Ascending aorta (tissue), 2 donors: ENCODE results near the gene IQSEC2. TPM values are rescaled to one million over a fixed set of nuclear protein-coding genes. Genes with fewer than 3 reads are reported as not detected.
A peak's percentile ranks its signal among the peaks of the same experiment; 100 is the strongest.

Experiments
- DNase-seq, 2 donors: peaks; one replicate each; pipeline ENCODE4 v3.0.0-alpha.2; 2019; ENCODE audit warnings: low spot score in 2 of 2
- H3K27ac ChIP-seq, 2 donors: fragments of 200-600 bp; sonication (generic); one replicate each; pipeline ENCODE4 v1.5.1; 2016 to 2017; ENCODE audit warnings: mild to moderate bottlenecking in 1 of 2
- H3K27me3 ChIP-seq: fragments of 200-600 bp; sonication (generic); one replicate; pipeline ENCODE4 v1.5.1; 2017
- H3K36me3 ChIP-seq, 2 donors: fragments of 200-600 bp; sonication (generic); one replicate each; pipeline ENCODE4 v1.5.1; 2016
- H3K4me1 ChIP-seq, 2 donors: fragments of 200-600 bp; sonication (generic); one replicate each; pipeline ENCODE4 v1.5.1; 2016 to 2017; ENCODE audit warnings: mild to moderate bottlenecking in 1 of 2
- H3K4me3 ChIP-seq, 2 donors: fragments of 200-600 bp; sonication (generic); one replicate each; pipeline ENCODE4 v1.5.1; 2016 to 2017; ENCODE audit warnings: mild to moderate bottlenecking in 1 of 2
- H3K9me3 ChIP-seq, 2 donors: fragments of 200-600 bp; sonication (generic); one replicate each; pipeline ENCODE4 v1.5.1; 2016
- CTCF ChIP-seq, 3 experiments: fragments of 200-600 bp in 2 of 3; fragments of 450-650 bp in 1 of 3; sonication (generic) in 2 of 3; IDR thresholded peaks; one replicate each; pipeline ENCODE4 v1.5.1; 2016 to 2019; ENCODE audit warnings: antibody characterized with exemption in 3 of 3, mild to moderate bottlenecking in 1 of 3, moderate library complexity in 1 of 3
- intact Hi-C: fragments of 100-400 bp; cut with DNase I; formaldehyde crosslinking; loops from one replicate; pipeline ENCODE4 v1.15.1; 2023
- total RNA-seq: library from RNA; depleted of rRNA; stranded (reverse); fragments of >200 nt; gene quantifications from one replicate; pipeline ENCODE4 v1.1.0, GENCODE V29; 2016

The IQSEC2 gene
- total RNA-seq, 1 donor from 2014 or later = 43.3 TPM

- H3K9me3 ChIP-seq = no peaks in the 10 kb centered on the region
- no peaks in the 10 kb centered on the region for H3K27me3 ChIP-seq
- H3K4me3 ChIP-seq = no peak overlapping the region
- peaks cover 4 to 17% of the 10 kb centered on the region in 2 donors for H3K4me1 ChIP-seq
- no peak overlapping the region for H3K27ac ChIP-seq
- no peak for TF ChIP-seq CTCF (IDR thresholded peaks at IDR 0.05)
- intact Hi-C loops = loop anchor here (5.0 kb wide), 1 partner anchor 49 kb away; no protein-coding TSS in a partner anchor
- H3K36me3 ChIP-seq = no peaks in the 10 kb centered on the region
- no peak for DNase-seq
Measured at GRCh38 chrX:53283099-53283498, 1.7 kb upstream of the IQSEC2 start.

- Histone ChIP-seq H3K36me3 (no peaks in the 10 kb centered on the region), H3K9me3 (no peaks in the 10 kb centered on the region), H3K4me1 (peaks cover 1 to 9% of the 10 kb centered on the region in 2 donors), H3K27me3 (no peaks in the 10 kb centered on the region), H3K27ac (peak overlapping the region; percentile 11 to 79), H3K4me3 (peak overlapping the region in 1 of 2 donors; percentile 57)
- no peak for TF ChIP-seq CTCF (IDR thresholded peaks at IDR 0.05)
- intact Hi-C loops = loop anchor here (5.0 kb wide), 1 partner anchor 50 kb away; no protein-coding TSS in a partner anchor
- DNase-seq = peak in 1 of 2 donors; percentile 60
Measured at GRCh38 chrX:53281963-53282695, 745 bp upstream of the IQSEC2 start.

- Histone ChIP-seq H3K4me1 (peaks cover 0 to 8% of the 10 kb centered on the region in 2 donors), H3K9me3 (no peaks in the 10 kb centered on the region), H3K27me3 (no peaks in the 10 kb centered on the region), H3K4me3 (peak overlapping the region; percentile 46 to 57), H3K36me3 (no peaks in the 10 kb centered on the region), H3K27ac (peak overlapping the region; percentile 79 to 81)
- peak in 1 of 2 donors; percentile 65 for DNase-seq
- intact Hi-C loops = loop anchor here (5.0 kb wide), 1 partner anchor 52 kb away; no protein-coding TSS in a partner anchor
- no peak for TF ChIP-seq CTCF (IDR thresholded peaks at IDR 0.05)
Measured at GRCh38 chrX:53280331-53281320, 758 bp downstream of the IQSEC2 start.

- Histone ChIP-seq H3K4me1 (peaks cover 0 to 6% of the 10 kb centered on the region in 2 donors), H3K36me3 (no peaks in the 10 kb centered on the region), H3K4me3 (peak overlapping the region in 1 of 2 donors; percentile 57), H3K27ac (no peak overlapping the region), H3K9me3 (no peaks in the 10 kb centered on the region), H3K27me3 (no peaks in the 10 kb centered on the region)
- TF ChIP-seq CTCF (IDR thresholded peaks at IDR 0.05) = no peak
- intact Hi-C loops = loop anchor here (5.0 kb wide), 1 partner anchor 53 kb away; no protein-coding TSS in a partner anchor
- DNase-seq = peak in 1 of 2 donors; percentile 42
Measured at GRCh38 chrX:53279296-53280237, 1.8 kb downstream of the IQSEC2 start.
